ENCODE results near the gene GFPT2.

GRCh38 chr5:180377556-180378197 lies 24.5 kb upstream of the GFPT2 start:
- TF ChIP-seq CTCF (IDR thresholded peaks at IDR 0.05) (no peak), POLR2A (IDR thresholded peaks at IDR 0.05) (no peak)
